ENCODE data around the gene OSBPL6. TPM values are rescaled to one million over a fixed set of nuclear protein-coding genes. Genes with fewer than 3 reads are reported as not detected.

OSBPL6 gene
- polyA plus RNA-seq, 1 donor (not counting 4 experiments of a cell fraction or from before 2014, with no cell fraction given): 11.6 TPM

GRCh38 chr2:178383718-178384117 lies 189.4 kb downstream of the OSBPL6 start:
- no peak overlapping the region for H3K4me3 ChIP-seq (ENCODE audit: control insufficient read depth in 2 of 3, extremely low read depth in 1 of 3, insufficient read depth in 2 of 3, low read depth in 1 of 3, low read length in 3 of 3)
- DNase-seq (ENCODE audit: low read depth, low spot score) (no peak), FAIRE-seq (no peak)
- no peaks in the 10 kb centered on the region for H3K9me1 ChIP-seq (ENCODE audit: control insufficient read depth, extremely low read depth, insufficient read depth, low read length)
- H3K9ac ChIP-seq (ENCODE audit: control insufficient read depth, extremely low read depth, insufficient read depth, low read length): no peak overlapping the region
- TF ChIP-seq EZH2 (IDR thresholded peaks at IDR 0.05; ENCODE audit: low read length) (no peak), CTCF (optimal IDR thresholded peaks at IDR 0.05 in 1 of 3, IDR thresholded peaks at IDR 0.05 in 1 of 3, conservative IDR thresholded peaks at IDR 0.05 in 1 of 3; ENCODE audit: extremely low read depth in 1 of 3, insufficient read depth in 2 of 3, low read length in 3 of 3) (no peak)
- no peaks in the 10 kb centered on the region for H3K27me3 ChIP-seq (ENCODE audit: control insufficient read depth, extremely low read depth, insufficient read depth, low read length)
- H2AFZ ChIP-seq (ENCODE audit: control insufficient read depth, low read length): no peak overlapping the region
- H3K4me2 ChIP-seq (ENCODE audit: control insufficient read depth, extremely low read depth, insufficient read depth, low read depth, low read length): no peak overlapping the region
- H3K79me2 ChIP-seq (ENCODE audit: control insufficient read depth, insufficient read depth, low read length): no peaks in the 10 kb centered on the region
- no peaks in the 10 kb centered on the region for H3K9me3 ChIP-seq (ENCODE audit: control insufficient read depth, low read depth, low read length)
- dilution Hi-C loops (cut with MboI; ENCODE audit: extremely low pct_ligation_motif_present, low sequenced_read_pairs): no loop called here
- H3K36me3 ChIP-seq (ENCODE audit: control insufficient read depth in 2 of 2, extremely low read depth in 1 of 2, insufficient read depth in 2 of 2, low read length in 2 of 2): peaks cover 3 to 7% of the 10 kb centered on the region in 2 experiments
- no peaks in the 10 kb centered on the region for H3K4me1 ChIP-seq (ENCODE audit: control insufficient read depth, extremely low read depth, insufficient read depth, low read length)
- H3K27ac ChIP-seq (ENCODE audit: control insufficient read depth, insufficient read depth, low read length): no peak overlapping the region
- H4K20me1 ChIP-seq (ENCODE audit: control insufficient read depth, extremely low read depth, insufficient read depth, low read length): no peaks in the 10 kb centered on the region

DNA sequence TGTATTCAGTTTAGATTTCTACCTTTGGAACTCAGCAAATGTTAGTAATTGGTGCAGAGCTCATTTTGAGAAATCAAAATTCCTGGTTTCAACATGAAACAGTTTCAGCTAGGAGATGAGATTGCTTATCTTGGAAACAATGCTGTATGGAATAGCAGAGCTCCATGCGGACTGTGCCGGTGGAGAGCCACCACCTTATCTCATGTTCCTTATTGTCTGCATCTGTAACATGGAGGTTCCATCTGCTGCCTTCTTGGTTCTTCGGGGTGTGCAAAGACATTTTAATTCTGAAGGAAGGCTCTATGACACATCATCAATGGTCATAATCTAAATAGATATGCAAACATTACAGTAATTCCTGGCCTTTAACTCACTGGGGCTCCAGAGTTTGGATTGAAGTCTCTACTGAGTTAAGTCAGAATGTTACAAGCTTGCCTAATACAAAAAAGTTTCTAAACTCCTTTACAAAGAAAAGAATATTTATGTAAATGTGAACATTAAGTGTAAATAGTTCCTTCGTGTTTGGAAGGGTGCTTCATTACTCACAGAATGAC lies 191.4 kb downstream of the OSBPL6 start:
- no peaks in the 10 kb centered on the region for H3K27me3 ChIP-seq (ENCODE audit: control insufficient read depth, extremely low read depth, insufficient read depth, low read length)
- no peak overlapping the region for H3K27ac ChIP-seq (ENCODE audit: control insufficient read depth, insufficient read depth, low read length)
- H3K9me1 ChIP-seq (ENCODE audit: control insufficient read depth, extremely low read depth, insufficient read depth, low read length): no peaks in the 10 kb centered on the region
- H3K79me2 ChIP-seq (ENCODE audit: control insufficient read depth, insufficient read depth, low read length): no peaks in the 10 kb centered on the region
- H3K4me1 ChIP-seq (ENCODE audit: control insufficient read depth, extremely low read depth, insufficient read depth, low read length): no peaks in the 10 kb centered on the region
- H3K4me2 ChIP-seq (ENCODE audit: control insufficient read depth, extremely low read depth, insufficient read depth, low read depth, low read length): no peak overlapping the region
- no peak for FAIRE-seq
- TF ChIP-seq EZH2 (IDR thresholded peaks at IDR 0.05; ENCODE audit: low read length) (no peak), CTCF (optimal IDR thresholded peaks at IDR 0.05 in 1 of 3, IDR thresholded peaks at IDR 0.05 in 1 of 3, conservative IDR thresholded peaks at IDR 0.05 in 1 of 3; ENCODE audit: extremely low read depth in 1 of 3, insufficient read depth in 2 of 3, low read length in 3 of 3) (no peak)
- H4K20me1 ChIP-seq (ENCODE audit: control insufficient read depth, extremely low read depth, insufficient read depth, low read length): no peaks in the 10 kb centered on the region
- H3K4me3 ChIP-seq (ENCODE audit: control insufficient read depth in 2 of 3, extremely low read depth in 1 of 3, insufficient read depth in 2 of 3, low read depth in 1 of 3, low read length in 3 of 3): no peak overlapping the region
- no peak overlapping the region for H3K9ac ChIP-seq (ENCODE audit: control insufficient read depth, extremely low read depth, insufficient read depth, low read length)
- DNase-seq (ENCODE audit: low read depth, low spot score): no peak
- peaks cover 3 to 7% of the 10 kb centered on the region in 2 experiments for H3K36me3 ChIP-seq (ENCODE audit: control insufficient read depth in 2 of 2, extremely low read depth in 1 of 2, insufficient read depth in 2 of 2, low read length in 2 of 2)
- H2AFZ ChIP-seq (ENCODE audit: control insufficient read depth, low read length): no peak overlapping the region
- H3K9me3 ChIP-seq (ENCODE audit: control insufficient read depth, low read depth, low read length): no peaks in the 10 kb centered on the region
- dilution Hi-C loops (cut with MboI; ENCODE audit: extremely low pct_ligation_motif_present, low sequenced_read_pairs): no loop called here

All from keratinocyte (primary cell).